Panc1 (cell line): ENCODE results near the gene RPSA. TPM values are rescaled to one million over a fixed set of nuclear protein-coding genes. Genes with fewer than 3 reads are reported as not detected.

ENCODE experiments used
- ATAC-seq: fragments of 200-7000 bp; cut with Tn5 transposase; 2 replicates; pipeline ENCODE4 v1.9.1; 2020; ENCODE audit warnings: mild to moderate bottlenecking, moderate library complexity
- BruUV-seq: library from RNA; stranded (reverse); fragments of 400-500 nt; replicated peaks from 2 replicates; lab custom pipeline; 2021; lab: Mats Ljungman, UMichigan
- CTCF ChIA-PET: fragments of 300-600 bp; sonication (Branson Sonifier 250); formaldehyde crosslinking; loops from one replicate; lab custom pipeline; 2022; ENCODE audit warnings: antibody characterized with exemption; lab: Charles Lee
- POLR2A ChIA-PET: fragments of 300-600 bp; sonication (Branson Sonifier 250); formaldehyde crosslinking; loops from one replicate; lab custom pipeline; 2022; ENCODE audit warnings: antibody characterized with exemption; lab: Charles Lee
- DNase-seq: peaks from one replicate; pipeline ENCODE4 v3.0.0-alpha.2; 2010; ENCODE audit warnings: low read depth, low spot score
- H3K27ac ChIP-seq: 2 replicates; pipeline ENCODE4 v1.5.1; 2011; ENCODE audit warnings: mild to moderate bottlenecking, low read length, inconsistent platforms
- H3K27me3 ChIP-seq: fragments of 200-500 bp; sonication (Bioruptor generic); 2 replicates; pipeline ENCODE4 v1.6.0; 2014; ENCODE audit warnings: low read length, inconsistent platforms; ENCODE audit not compliant: control insufficient read depth, insufficient read depth
- H3K36me3 ChIP-seq: fragments of 200-500 bp; sonication (Bioruptor generic); 2 replicates; pipeline ENCODE4 v1.5.1; 2014; ENCODE audit warnings: inconsistent platforms, mild to moderate bottlenecking, low read length, moderate library complexity; ENCODE audit not compliant: control insufficient read depth, insufficient read depth
- H3K4me1 ChIP-seq: 2 replicates; pipeline ENCODE4 v1.5.1; 2011; ENCODE audit warnings: inconsistent platforms, mild to moderate bottlenecking, low read length, moderate library complexity; ENCODE audit not compliant: control insufficient read depth, insufficient read depth
- H3K4me3 ChIP-seq, 2 experiments: 2 replicates each; pipeline ENCODE4 v1.5.1; 2011 to 2012; ENCODE audit warnings: low read depth in 2 of 2, low read length in 2 of 2, mild to moderate bottlenecking in 2 of 2, inconsistent platforms in 1 of 2, moderate library complexity in 1 of 2
- H3K9me3 ChIP-seq: fragments of 200-500 bp; sonication (Bioruptor generic); 2 replicates; pipeline ENCODE4 v1.5.1; 2014; ENCODE audit warnings: low read depth, mild to moderate bottlenecking, inconsistent platforms, low read length, moderate library complexity; ENCODE audit not compliant: control insufficient read depth, insufficient read depth
- POLR2AphosphoS5 ChIP-seq: IDR thresholded peaks from 2 replicates; pipeline ENCODE4 v1.6.1; 2012; ENCODE audit warnings: mild to moderate bottlenecking, low read depth, low read length, moderate library complexity
- SIN3A ChIP-seq: IDR thresholded peaks from 2 replicates; pipeline ENCODE4 v1.6.1; 2012; ENCODE audit warnings: low read depth, mild to moderate bottlenecking, low read length, moderate library complexity, borderline replicate concordance; ENCODE audit not compliant: insufficient read depth
- TCF7L2 ChIP-seq: IDR thresholded peaks from 2 replicates; pipeline ENCODE4 v1.6.1; 2011; ENCODE audit warnings: mild to moderate bottlenecking, low read depth, low read length, inconsistent platforms
- in situ Hi-C: cut with HindIII; loops from 2 replicates; pipeline ENCODE4 v1.10.0; 2016; ENCODE audit warnings: low sequenced_read_pairs, low pct_unique_long_range_greater_than_20kb
- intact Hi-C: fragments of 100-400 bp; cut with micrococcal nuclease; formaldehyde crosslinking; loops from one replicate; pipeline ENCODE4 v1.10.0; 2022; ENCODE audit not compliant: unreplicated experiment
- total RNA-seq: library from RNA; stranded (reverse); gene quantifications from one replicate; pipeline ENCODE4 v1.2.1, GENCODE V29; 2021; ENCODE audit not compliant: unreplicated experiment
- TF ChIP-seq, protein P1 (sequence below), 2 experiments: IDR thresholded peaks; 2 replicates each; pipeline ENCODE4 v1.6.1; 2011 to 2012; ENCODE audit warnings: low read depth in 2 of 2, control low read depth in 1 of 2, low read length in 1 of 2, mild to moderate bottlenecking in 1 of 2, moderate library complexity in 1 of 2; ENCODE audit not compliant: insufficient read depth in 1 of 2
- TF ChIP-seq, protein P2 (sequence below): fragments of 450-650 bp; IDR thresholded peaks from 2 replicates; pipeline ENCODE4 v1.5.1; 2017; ENCODE audit warnings: mild to moderate bottlenecking

RPSA gene
- total RNA-seq, 1 experiment from 2014 or later: 856 TPM

DNA sequence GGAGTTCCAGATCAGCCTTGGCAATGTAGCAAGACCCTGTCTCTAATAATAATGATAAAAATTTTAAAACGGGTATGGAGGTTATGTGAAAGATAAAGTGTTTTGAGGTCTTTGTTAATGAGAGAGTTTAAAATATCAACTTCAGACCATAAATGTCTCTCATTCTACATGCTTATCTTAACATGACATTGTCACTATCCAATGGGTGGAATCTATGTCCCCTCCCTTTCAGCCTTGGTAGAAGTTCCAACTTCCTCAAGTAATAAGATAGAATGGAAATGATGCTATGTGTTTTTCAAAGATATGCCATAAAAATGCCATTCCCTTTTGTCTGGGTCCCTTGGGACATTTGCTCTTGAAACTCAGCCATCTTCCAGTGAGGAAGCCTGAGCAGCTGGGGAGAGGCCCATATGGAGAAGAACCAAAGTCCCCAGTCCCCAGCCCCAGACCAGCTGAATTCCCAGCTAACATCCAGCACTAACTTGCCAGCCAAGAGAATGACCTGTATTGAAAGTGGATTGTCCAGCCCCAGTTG lies 17.0 kb downstream of the RPSA start:
- Histone ChIP-seq H3K9me3 (no peaks in the 10 kb centered on the region), H3K27ac (no peak overlapping the region), H3K4me1 (no peaks in the 10 kb centered on the region), H3K4me3 (no peak overlapping the region), H3K27me3 (no peaks in the 10 kb centered on the region), H3K36me3 (no peaks in the 10 kb centered on the region)
- no peak for DNase-seq
- no peak for ATAC-seq
- in situ Hi-C loops: no loop called here
- CTCF ChIA-PET: no interaction called here
- TF ChIP-seq SIN3A (no peak), TCF7L2 (no peak), POLR2AphosphoS5 (no peak)
- TF ChIP-seq, protein P1, sequence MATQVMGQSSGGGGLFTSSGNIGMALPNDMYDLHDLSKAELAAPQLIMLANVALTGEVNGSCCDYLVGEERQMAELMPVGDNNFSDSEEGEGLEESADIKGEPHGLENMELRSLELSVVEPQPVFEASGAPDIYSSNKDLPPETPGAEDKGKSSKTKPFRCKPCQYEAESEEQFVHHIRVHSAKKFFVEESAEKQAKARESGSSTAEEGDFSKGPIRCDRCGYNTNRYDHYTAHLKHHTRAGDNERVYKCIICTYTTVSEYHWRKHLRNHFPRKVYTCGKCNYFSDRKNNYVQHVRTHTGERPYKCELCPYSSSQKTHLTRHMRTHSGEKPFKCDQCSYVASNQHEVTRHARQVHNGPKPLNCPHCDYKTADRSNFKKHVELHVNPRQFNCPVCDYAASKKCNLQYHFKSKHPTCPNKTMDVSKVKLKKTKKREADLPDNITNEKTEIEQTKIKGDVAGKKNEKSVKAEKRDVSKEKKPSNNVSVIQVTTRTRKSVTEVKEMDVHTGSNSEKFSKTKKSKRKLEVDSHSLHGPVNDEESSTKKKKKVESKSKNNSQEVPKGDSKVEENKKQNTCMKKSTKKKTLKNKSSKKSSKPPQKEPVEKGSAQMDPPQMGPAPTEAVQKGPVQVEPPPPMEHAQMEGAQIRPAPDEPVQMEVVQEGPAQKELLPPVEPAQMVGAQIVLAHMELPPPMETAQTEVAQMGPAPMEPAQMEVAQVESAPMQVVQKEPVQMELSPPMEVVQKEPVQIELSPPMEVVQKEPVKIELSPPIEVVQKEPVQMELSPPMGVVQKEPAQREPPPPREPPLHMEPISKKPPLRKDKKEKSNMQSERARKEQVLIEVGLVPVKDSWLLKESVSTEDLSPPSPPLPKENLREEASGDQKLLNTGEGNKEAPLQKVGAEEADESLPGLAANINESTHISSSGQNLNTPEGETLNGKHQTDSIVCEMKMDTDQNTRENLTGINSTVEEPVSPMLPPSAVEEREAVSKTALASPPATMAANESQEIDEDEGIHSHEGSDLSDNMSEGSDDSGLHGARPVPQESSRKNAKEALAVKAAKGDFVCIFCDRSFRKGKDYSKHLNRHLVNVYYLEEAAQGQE (IDR thresholded peaks at IDR 0.05; ENCODE audit: insufficient read depth in 1 of 2, low read depth in 2 of 2, low read length in 1 of 2): no peak
- TF ChIP-seq, protein P2, sequence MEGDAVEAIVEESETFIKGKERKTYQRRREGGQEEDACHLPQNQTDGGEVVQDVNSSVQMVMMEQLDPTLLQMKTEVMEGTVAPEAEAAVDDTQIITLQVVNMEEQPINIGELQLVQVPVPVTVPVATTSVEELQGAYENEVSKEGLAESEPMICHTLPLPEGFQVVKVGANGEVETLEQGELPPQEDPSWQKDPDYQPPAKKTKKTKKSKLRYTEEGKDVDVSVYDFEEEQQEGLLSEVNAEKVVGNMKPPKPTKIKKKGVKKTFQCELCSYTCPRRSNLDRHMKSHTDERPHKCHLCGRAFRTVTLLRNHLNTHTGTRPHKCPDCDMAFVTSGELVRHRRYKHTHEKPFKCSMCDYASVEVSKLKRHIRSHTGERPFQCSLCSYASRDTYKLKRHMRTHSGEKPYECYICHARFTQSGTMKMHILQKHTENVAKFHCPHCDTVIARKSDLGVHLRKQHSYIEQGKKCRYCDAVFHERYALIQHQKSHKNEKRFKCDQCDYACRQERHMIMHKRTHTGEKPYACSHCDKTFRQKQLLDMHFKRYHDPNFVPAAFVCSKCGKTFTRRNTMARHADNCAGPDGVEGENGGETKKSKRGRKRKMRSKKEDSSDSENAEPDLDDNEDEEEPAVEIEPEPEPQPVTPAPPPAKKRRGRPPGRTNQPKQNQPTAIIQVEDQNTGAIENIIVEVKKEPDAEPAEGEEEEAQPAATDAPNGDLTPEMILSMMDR: no peak
- intact Hi-C loops: no loop called here
- POLR2A ChIA-PET: no interaction called here
- no TSS peak for BruUV-seq

DNA sequence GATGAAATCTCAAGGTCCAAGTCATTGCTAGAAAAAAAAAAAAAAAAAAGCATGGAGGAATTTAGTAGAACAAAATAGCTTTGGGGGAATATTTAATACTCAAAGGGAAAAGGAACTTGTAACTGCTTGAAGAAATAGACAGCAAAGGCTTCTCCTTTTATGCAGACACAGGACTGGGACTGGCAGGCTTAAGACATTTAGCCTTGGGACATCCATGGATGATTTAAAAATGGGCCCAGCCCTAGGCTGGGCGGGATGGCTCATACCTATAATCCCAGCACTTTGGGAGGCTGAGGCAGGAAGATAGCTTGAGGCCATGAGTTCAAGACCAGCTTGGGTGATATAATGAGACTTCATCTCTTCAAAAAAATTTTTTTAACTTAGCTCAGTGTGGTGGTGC lies 19.8 kb downstream of the RPSA start:
- in situ Hi-C loops: no loop called here
- TF ChIP-seq POLR2AphosphoS5: no peak
- TF ChIP-seq, protein P1 (IDR thresholded peaks at IDR 0.05; ENCODE audit: insufficient read depth in 1 of 2, low read depth in 2 of 2, low read length in 1 of 2): no peak
- no peak for TF ChIP-seq SIN3A
- TF ChIP-seq, protein P2: no peak
- H3K4me1 ChIP-seq: no peaks in the 10 kb centered on the region
- DNase-seq (no peak), ATAC-seq (no peak)
- CTCF ChIA-PET: no interaction called here
- H3K36me3 ChIP-seq: no peaks in the 10 kb centered on the region
- no peaks in the 10 kb centered on the region for H3K9me3 ChIP-seq
- no peaks in the 10 kb centered on the region for H3K27me3 ChIP-seq
- POLR2A ChIA-PET: no interaction called here
- no peak overlapping the region for H3K27ac ChIP-seq
- no peak overlapping the region for H3K4me3 ChIP-seq
- intact Hi-C loops: no loop called here
- BruUV-seq: no TSS peak
